Hair follicle dermal papilla cell (primary cell): ENCODE results near the gene PARD6B. TPM values are rescaled to one million over a fixed set of nuclear protein-coding genes. Genes with fewer than 3 reads are reported as not detected.

ENCODE experiments used
- total RNA-seq: library from RNA; depleted of rRNA; stranded (reverse); fragments of >200 nt; gene quantifications from 2 replicates; pipeline ENCODE4 v1.2.3, GENCODE V29; 2012

PARD6B gene
- 0.12 and 0.16 TPM in 2 replicates for total RNA-seq

GRCh38 chr20:50731055-50731929 is at the start of gene PARD6B:
Gene PARD6B (plus strand): TSS chr20:50731580. CDS start chr20:50731787, 207 bp downstream.

GRCh38 chr20:50690650-50691572 is 40.5 kb upstream of the PARD6B start, which contains the start of gene RIPOR3:
Gene RIPOR3 (minus strand): TSS chr20:50691542. CDS start chr20:50691128, 414 bp downstream.

GRCh38 chr20:50794846-50795634 is 63.7 kb downstream of the PARD6B start, which contains the start of gene BCAS4:
Gene BCAS4 (plus strand): TSS chr20:50795061. CDS start chr20:50795084, 23 bp downstream.

Other genes starting within 250 kb of the PARD6B start
- 37.0 and 38.0 TPM in 2 replicates for gene PTPN1, start 221.2 kb upstream of the PARD6B start, total RNA-seq
- gene RIPOR3, start 40.0 kb upstream of the PARD6B start, total RNA-seq: 29.3 and 50.8 TPM in 2 replicates
- gene BCAS4, start 63.5 kb downstream of the PARD6B start, total RNA-seq: 10.2 and 15.1 TPM in 2 replicates
- 23.8 and 29.5 TPM in 2 replicates for gene ADNP, start 199.9 kb downstream of the PARD6B start, total RNA-seq
- 32.3 and 43.2 TPM in 2 replicates for gene DPM1, start 227.0 kb downstream of the PARD6B start, total RNA-seq
- 11.1 and 11.2 TPM in 2 replicates for gene MOCS3, start 227.2 kb downstream of the PARD6B start, total RNA-seq